ENCODE measurements around the gene ITM2B.

The ITM2B gene

DNA sequence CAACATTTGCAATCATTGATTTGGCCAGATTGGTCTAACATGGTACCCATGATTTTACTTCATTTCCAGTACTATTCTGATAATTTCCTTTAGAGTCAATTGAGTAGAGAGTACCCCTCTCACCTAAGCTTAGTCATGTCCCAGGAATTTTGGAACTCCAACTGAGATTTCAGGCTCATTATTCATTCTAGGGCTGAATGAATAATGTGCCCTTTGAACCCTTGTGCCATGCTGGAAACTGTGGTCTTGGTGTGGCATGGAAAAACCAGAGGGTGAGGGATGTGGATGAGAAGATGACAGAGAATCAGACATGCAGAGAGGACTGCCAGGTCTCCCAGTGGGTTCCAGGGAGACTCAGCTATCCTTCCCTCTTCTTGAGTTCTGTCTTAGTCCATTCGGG, 30.2 kb downstream of the ITM2B start:
- FAIRE-seq, result no peak

DNA sequence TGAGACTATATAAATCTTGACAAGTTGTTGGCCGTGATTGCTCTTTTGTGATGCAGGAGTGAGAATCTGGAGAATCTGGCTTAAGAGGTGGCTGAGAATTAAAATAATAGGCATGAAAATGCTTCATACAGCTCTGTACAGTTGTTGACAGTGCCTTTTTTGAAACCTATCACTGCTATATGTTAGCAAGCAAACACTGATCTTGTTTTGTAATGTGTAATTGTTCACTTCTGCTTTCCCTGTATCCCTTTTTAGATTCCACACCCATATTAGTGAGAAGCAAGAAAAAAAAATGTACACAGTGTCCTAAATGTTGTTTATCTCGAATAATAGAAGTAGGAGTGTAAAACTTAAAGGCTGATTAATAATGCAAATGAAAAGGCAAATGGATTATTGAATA, 31.1 kb downstream of the ITM2B start:
- no peak for FAIRE-seq

DNA sequence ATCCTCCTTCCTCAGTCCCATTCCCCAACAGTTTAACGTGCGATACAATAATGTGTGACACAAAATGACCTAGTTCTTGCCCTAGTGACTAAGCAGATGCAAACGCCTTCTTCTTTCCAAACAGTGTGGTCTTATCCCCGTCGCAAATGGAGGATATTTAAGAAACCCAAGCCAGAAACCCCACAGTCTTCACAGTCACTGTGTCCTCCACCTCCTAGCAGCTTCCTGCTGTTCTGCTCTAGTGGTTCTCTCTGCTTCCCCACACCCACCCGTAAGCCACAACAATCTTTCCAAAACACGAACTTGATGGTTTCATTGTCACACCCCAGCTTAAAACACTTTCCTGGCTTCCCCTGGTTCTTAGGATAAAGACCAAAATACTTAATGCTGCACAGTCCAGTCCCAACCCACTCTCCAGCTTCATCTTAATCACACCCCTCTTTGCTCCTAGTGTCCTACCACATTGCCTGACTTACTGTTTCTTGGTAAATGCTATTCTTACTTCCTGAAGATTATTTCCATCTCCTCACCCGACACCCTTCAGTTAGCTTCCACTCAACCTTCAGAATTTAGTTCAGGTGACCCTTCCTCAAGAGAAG, 32.3 kb downstream of the ITM2B start:
- no peak for FAIRE-seq

DNA sequence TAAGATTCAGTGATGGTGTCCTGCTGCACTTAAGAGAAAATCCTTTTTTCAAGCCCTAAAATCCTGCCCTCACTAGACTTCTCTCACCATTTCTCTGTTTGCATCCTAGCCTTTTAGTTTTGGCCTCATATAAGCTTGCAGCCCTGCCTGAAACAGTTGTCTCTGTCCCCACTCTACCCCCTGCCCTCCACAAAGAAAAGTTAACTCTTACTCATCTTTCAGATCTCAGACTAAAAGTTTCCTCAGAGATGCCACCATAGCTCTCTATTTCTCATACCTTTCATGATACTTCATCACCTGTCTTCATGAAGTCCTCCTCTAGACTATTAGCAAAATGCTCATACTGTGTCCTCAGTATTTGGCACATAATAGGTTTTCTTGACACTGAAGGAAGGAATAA, 33.1 kb downstream of the ITM2B start:
- no peak for FAIRE-seq

DNA sequence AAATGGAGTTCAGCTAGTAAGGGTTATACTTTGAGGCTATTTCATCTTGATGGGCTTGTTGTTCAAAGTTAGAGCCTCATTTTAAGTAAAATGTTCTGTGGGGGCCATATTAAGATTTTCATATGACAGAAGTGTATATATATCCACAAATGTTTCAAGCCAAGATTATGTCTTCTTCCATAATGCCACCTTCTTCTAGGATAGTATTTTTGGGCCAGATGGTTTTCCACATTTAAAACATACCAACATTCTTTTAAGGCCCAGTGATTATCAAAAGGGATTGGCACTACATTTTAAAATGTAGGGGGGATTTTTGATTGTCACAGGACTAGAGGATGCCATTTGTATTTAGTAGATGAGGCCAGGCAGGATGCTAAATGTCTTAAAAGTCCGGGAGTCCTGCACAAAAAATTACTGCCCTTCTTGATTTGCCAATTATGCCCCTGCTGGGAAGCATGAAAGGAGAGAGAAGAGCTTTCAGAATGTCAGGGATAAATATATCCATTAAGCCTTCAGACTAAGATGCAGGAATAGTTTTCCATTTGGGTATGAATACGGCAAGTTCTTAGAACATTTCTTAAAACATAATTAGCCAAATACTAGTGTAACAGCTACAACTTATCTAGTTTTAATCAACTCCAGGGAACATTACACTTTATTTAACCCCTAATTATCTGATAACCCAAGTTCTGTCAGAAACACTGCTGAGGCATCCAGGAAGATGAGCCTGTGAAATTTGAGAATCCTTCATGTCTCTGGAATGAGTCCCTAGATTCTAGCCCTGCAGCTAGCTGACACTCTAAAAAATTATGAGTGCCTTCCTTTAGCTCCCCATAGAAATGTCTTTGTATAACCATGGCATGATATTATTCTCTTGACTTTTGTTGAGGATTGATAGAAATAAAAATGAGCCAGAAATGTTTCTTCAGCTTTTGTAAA, 34.0 kb downstream of the ITM2B start:
- no peak for FAIRE-seq

DNA sequence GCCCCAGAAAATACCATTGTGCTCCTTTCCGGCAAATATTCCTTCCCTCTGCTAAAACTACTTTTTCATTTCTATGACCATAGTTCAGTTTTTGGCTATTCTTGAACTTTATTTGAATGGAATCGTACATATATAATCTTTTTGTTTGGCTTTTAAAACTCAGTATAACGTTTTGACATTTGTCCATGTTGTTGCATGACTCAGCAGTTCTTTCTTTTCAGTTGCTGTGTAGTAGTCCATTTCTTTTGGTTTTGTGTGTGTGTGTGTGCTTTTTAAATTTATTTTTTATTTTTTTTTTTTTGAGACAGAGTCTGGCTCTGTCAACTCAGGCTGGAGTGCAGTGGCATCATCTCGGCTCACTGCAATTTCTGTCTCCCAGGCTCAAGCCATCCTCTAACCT, 35.0 kb downstream of the ITM2B start:
- FAIRE-seq, result no peak

DNA sequence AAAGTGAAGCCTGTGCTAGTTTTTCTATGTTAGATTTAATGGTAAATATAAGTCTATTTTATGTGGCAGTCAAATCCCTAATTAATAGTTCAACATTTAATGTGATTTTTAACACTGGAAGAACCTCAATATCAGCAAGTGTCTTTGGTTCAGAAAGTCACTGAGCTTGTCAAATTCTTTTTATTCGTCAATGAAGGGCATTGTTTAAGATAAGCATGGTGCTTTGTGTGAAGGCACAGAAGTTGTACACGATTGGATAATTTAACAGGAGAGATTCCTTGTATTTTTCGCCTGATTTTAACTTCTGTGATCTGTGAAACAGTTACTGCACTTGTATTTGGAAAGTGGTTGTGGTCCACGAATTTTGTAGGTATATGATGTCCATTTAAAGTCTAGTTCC, 40.3 kb downstream of the ITM2B start:
- no peak for FAIRE-seq

DNA sequence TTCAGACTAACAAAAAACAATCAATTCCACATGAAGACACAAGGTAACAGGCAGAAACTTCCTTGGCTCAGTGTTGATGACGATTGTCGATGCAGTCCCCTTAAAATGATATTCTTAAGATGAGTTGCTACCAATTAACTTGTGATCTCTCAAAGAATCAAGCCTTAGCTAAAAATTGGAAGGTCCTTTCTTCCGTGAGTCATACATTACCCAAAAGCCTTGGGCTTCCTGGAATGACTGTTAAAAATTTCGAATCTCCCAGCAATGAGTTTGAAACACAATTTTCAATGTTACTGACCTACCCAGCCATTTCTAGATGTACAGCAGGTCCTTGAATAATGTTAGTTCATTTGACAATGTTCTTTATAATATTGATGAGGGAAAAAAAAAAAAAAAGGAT, 42.5 kb downstream of the ITM2B start:
- no peak for FAIRE-seq

DNA sequence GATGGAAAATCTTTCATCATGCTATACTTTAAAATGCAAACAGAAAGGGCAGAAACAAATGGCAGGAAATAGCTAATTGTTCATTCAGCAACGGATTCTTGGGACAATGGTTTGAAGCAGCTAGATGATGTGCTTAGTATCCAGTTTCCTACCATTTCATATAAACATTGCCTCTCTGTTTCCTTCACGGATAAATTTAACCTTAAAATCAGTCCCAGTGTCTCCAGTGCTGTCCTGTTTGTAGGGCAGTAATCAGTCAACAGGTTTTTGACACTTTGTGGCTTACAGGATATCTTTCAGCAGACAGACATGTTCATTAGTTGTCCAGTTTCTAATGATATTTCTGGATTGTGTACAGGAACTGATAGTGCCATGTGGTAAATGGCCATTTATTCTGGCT, 45.8 kb downstream of the ITM2B start:
- FAIRE-seq, result no peak

DNA sequence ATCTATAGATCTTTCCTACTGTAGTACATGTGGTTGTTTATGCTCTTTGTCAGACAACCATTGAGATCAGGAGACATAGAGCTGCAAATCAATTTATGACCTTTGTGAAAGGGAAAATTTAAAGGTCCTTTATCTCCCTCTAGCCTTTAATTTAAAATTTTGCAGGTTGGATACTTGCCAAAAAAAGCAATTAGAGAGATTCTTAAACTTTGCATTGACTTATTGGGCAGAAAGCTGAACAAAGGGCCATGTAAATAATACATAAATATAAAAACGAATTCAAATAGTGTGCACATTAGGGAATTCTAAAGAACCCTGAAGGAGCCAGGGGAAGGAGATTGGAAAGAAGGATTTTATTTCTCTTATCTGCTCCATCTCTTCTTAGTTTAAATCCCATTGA, 48.5 kb downstream of the ITM2B start:
- FAIRE-seq, result no peak

DNA sequence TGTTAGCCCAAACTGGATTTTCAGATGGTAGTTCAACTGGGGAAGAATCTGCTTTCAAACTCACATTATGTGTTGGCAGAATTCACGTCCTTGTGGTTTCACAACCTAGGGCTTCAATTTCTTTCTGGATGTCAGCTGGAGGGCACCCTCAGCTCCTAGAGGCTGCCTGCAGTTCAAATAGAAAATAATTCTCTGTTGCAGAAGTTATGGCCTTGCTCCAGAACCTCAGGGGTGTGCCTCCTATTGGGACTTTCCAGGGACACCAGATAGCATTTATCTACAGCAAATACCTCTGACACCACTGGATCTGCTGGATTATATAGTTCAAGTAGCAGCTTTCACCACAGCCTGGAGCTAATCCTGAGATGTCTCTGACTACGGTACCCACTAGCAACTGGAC, 58.7 kb downstream of the ITM2B start:
- no peak for FAIRE-seq

DNA sequence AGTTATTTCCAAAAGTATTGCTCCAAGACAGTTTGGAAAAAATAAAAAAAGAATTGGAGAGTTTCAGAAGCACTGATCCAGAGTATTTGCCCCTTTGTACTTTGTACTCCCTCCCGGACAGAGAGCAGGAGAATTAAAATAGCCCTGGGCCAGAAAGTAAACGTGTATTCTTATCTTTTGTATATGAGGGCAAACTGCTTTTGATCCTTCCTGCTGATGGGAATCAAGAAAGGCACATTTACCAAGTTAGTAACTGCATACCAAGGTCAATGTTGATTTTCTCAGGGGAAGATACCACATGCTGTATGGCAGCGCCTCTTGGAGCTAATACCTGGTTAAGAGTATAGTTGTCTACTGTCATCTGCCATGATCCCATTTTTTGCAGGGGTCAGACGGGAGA, 59.6 kb downstream of the ITM2B start:
- no peak for FAIRE-seq

DNA sequence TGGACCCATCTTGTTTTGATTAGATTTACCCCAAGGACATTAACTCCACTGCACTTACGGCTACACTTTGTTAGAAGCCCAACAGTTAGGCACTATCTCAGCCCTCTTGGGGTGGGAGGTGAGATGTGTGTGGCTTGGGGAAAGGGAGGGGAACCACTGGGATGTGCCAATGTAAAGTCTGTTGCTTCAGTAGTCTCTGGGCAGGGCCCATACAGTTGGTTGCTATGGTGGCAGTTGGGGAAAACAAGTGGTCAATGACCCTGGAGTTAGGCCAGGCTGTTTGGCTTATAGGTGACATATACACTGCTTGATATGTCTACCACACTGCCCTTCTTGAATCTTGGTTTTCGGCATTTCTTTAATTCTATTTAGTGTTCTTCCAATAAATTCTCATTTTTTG, 61.6 kb downstream of the ITM2B start:
- no peak for FAIRE-seq

DNA sequence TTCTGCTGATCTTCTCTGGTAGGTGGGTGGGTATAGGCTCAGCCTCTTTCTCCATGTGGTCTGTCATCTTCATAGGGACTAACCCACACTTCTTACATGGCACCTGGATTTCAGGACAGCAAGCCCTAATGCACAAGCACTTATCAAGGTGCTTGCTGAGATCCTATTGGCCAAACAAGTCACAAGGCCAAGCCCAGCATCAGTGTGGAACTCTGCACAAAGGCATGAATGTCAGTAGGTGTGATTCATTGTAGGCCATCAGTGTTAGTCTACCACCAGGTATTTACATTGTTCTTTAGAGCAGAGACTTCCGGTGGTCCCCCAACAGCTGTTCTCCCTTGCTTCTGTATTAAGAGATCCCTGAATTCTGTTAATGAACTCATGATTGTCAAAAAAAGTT, 62.3 kb downstream of the ITM2B start:
- FAIRE-seq, result no peak

DNA sequence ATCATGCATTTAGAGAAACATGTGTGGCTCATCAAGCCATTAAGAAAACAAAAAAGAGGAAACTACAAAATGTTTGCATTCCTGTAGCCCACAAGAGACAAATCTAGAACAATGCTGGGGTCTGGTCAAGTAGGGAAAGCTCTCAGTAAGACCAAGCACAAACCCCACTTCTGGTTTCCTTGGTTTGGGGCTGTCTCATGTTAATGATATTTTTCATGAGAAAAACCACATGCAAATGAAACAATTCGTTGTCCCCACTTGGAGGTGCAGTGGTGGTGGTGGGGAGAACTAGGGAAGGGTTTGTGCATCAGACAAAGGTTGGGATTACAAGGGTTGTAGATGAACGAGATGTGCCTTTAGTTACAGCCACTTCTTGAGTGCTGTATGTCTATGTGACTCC, 63.5 kb downstream of the ITM2B start:
- no peak for FAIRE-seq

DNA sequence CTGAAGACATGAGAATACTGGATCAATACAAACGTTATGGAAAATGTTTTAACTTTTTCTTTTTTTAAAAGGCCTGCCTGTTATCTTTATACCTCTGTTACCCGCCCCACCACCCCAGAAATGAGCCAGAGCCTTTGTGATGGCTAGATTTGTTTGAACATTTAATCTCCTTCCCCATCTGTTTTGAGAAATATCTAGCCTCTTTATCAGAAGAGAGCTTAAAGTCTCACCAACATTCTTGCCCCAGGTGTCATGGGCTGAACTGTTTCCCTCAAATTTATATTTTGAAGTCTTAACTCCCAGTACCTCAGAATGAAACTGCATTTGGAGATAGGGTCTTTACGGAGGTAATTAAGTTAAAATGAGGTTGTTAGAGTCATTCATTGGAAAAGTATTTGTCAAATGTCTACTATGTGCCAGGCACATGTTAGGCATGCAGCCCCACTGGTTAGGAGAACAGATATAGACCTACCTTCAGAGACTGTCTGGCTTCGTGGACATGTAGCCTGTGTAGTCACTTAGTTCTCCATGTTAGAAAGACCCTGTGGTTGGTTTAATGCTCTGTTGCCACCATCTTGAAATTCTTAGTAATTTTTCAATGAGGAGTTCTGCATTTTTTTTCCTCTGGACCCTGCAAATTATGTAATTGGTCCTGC, 64.3 kb downstream of the ITM2B start:
- FAIRE-seq, result no peak

DNA sequence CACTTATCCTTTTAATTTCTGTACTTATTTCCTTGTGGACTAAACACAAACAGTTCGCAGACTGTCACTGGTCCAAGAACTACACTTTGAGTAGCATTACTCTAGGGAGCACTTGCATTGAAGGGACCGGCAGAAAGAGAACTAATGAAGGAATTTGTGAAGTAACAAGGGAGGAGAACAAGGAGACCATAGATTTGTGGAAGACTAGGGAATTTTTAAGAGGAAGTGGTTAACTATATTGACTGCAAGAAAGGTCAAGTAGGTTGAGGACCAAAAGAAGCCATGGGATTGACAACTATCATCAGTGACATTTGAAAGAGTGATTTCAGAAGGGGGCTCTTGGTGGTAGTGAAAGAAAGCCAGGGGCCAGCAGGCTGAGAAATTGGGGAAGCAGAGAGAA, 66.6 kb downstream of the ITM2B start:
- no peak for FAIRE-seq

DNA sequence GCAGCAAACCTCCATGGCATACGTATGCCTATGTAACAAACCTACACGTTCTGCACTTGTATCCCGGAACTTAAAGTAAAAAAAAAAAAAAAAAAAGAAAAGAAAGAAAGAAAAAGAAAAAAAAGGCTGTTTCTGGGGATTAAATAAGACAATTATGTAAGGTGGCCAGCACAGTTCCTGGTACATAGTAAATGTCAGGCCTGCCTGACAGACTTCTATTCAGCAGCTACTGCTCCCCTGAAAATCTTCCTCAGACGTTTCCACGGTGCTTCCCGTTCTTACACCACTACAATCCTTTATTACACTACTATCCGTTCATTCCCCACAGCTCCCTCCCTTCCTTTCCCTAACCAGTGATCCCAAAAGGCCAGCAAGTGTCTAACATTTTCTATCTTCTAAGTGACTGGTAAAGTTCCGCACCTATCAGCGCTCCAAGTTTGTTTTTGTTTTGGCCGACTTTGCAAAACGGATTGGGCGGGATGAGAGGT, 69.9 kb downstream of the ITM2B start:
- FAIRE-seq, result no peak

DNA sequence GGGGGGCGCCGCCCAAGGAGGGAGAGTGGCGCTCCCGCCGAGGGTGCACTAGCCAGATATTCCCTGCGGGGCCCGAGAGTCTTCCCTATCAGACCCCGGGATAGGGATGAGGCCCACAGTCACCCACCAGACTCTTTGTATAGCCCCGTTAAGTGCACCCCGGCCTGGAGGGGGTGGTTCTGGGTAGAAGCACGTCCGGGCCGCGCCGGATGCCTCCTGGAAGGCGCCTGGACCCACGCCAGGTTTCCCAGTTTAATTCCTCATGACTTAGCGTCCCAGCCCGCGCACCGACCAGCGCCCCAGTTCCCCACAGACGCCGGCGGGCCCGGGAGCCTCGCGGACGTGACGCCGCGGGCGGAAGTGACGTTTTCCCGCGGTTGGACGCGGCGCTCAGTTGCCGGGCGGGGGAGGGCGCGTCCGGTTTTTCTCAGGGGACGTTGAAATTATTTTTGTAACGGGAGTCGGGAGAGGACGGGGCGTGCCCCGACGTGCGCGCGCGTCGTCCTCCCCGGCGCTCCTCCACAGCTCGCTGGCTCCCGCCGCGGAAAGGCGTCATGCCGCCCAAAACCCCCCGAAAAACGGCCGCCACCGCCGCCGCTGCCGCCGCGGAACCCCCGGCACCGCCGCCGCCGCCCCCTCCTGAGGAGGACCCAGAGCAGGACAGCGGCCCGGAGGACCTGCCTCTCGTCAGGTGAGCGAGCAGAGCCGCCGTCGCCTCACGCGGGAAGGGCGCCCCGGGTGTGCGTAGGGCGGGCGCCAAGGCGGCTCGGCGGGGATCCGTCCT, 70.5 kb downstream of the ITM2B start, which contains the start of gene RB1:
TSS of gene RB1 (plus strand) at position 393 of the 784 bp plus-strand sequence. CDS start at position 555, 162 bp downstream.
- FAIRE-seq, result no peak

DNA sequence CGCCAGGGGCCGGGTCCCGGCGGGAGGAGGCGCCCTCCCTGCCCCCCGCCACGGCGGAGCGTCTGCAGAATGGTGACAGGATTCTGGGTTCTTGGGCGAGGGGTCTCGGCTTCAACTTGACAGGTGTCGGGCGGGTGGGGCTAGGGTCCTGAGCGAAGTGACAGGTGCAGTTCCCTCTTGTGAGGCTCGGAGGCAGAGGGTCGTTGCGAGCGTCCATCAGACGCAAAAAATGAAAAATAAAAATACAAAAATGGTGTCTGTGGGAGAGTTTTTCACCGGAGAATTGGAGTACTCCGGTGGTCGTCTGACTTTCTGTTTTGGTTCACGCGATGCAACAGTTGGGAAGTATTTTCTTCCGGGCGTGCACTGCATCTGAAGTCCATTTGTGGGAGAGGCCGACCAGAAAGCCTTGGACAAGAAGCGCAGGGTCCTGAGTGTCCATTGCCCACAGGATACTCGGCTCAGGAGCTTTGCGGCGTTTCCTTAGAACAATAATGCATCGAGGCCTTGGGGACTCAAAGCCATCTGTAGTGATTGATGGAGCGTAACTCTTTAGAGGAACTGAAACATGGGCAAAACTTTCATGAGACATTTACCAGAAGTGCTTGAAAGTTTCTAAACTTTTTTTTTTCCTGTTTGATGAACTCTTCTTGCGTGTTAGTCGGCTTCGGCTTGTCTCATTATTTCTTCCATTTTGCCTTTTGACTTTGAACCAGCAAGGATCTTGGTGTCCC, 71.3 kb downstream of the ITM2B start:
- FAIRE-seq, result no peak

DNA sequence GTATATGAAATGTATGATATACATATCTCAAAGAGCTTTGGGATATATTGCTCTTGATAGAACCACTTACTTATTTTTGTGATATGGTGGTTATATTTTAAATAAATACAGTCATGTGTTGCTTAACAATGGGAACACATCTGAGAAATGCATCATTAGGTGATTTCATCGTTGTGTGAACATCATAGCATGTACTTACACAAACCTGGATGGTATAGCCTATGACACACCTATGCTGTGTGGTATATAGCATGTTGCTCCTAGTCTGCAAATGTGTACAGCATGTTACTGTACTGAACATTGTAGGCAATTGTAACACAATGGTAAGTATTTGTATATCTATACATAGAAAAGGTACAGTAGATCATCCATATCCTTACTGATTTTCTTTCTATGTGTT, 78.2 kb downstream of the ITM2B start:
- FAIRE-seq, result no peak

DNA sequence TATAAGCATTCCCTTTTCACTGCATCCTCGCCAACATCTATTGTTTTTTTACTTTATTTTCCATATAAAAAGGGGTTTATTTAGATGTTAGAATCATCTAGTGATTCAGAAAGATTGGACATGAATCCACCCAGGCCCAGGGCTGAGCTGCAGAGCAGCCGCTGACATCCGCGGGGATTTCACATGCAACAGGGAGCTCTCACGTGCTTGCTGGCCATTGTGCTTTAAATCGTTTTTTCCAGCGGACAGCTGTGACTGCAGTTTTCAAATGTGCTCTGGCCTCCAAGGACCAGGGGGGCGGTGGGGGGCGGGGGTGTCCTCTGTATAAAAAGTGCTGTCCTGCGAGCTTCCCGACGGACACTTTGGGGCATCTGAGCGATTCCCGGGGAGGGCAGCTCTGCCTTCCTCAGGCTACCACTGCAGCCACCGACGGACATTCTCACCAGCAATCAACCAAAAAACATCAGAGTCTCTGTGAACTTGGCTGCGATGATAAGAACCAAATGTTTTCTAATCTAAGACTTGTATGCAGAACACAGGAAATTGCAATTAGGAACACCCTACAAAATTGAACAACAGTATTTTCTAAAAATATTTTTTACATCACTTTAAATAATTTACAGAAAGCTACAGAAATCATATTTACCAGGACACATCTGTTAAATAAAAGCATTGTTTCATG, 83.1 kb downstream of the ITM2B start:
- FAIRE-seq, result no peak
